AG04449 (cell line): ENCODE results near the gene RHBDL1.

Experiments used
- CTCF ChIA-PET: fragments of 350-600 bp; formaldehyde crosslinking; extraction: SDS; loops from one replicate; lab custom pipeline; 2021; ENCODE audit warnings: antibody characterized with exemption; lab: Yijun Ruan, JAX
- POLR2A ChIA-PET: fragments of 400-600, 350-600 bp; formaldehyde crosslinking; extraction: SDS; loops from one replicate; lab custom pipeline; 2020; ENCODE audit warnings: antibody characterized with exemption, inconsistent platforms; lab: Yijun Ruan, JAX
- DNase-seq: peaks from one replicate; pipeline ENCODE4 v3.0.0-alpha.2; 2010; ENCODE audit warnings: low read depth, low spot score
- H3K4me3 ChIP-seq: 2 replicates; pipeline ENCODE4 v1.5.1; 2011; ENCODE audit warnings: low read depth, mild to moderate bottlenecking, control low read depth, low read length
- TF ChIP-seq, protein P1 (sequence below): IDR thresholded peaks from one replicate; pipeline ENCODE4 v1.5.1; 2011; ENCODE audit warnings: mild to moderate bottlenecking, moderate library complexity, low read length, control low read depth, inconsistent platforms; ENCODE audit not compliant: insufficient read depth; ENCODE audit errors: missing control alignments

RHBDL1 gene

DNA sequence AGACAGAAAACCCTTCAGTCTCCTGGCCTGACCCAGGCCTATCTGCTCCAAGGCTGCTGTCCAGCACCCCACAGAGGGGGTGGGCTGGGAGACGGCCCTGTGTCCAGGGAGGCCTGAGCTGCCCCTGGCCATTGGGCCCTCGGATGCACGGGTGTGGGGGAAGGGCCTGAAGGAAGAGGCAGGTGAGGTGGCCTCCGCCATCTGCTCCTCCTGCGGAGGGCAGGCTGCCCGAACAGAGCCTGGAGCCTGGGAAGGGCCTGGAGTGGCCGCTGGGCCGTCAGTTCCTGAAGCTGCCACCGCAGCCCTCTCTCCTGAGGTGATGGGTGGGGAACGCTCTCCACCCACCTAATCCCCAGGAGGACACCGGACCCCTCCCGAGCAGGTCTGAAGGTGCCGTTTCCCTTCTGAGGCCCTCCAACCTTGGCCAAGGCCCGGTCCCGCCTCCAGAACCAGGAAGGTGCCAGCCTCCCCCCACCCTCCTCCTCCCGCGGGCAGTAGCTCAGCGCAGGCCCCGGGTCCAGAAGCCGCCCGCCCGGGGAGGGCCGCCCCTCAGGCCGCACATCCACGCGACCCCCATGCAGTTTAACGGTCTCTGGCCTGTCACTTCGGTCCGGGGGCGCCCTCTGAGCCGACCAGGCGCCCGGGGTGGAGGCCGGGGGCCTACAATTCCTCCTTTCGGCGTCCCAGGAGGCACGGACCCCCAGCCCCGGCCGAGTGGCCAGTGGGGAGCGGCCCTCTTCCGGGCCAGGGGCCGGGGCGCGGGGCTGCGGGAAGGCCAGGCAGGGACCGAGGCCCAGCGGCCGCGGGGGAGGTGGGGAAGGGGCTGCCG lies 29.3 kb downstream of the RHBDL1 start:
- POLR2A ChIA-PET: no interaction called here
- no peak overlapping the region for H3K4me3 ChIP-seq

DNA sequence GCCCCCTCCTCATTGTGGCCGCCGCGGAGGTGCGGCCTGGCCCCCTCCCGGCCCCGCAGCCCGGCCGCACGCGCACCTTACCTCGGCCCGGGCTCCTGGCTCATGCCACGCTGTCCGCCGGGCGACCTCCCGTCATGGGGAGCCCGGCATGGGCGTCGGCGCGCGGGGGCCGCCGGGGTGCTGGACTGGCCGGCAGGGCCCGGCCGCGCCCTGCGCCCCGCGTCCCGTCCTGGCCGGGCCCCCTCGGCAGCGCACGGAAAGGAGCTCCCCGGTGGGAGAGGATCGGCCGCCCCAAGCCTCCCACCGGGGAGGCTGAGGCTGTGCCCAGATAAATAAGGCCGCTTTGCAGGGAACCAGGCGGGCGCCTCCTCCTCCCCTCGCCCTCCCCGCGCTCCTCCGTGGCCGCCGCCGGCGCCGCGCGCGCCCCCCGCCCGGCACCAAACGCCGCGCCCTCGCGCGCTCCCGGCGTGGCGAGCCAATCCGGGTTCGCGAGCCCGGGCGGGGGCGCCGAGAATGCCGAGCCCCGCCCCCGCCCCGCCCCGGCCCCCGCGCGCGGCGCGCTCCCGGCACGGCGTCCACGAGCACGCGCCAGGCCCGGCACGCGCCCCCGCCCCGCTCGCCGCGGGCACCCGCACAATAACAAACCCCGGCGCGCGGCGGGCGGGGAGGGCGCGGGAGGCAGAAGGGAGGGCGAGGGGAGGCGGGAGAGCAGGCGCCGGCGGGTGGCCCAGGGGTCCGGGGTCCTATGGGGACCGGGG lies 30.1 kb downstream of the RHBDL1 start, which contains the start of gene FBXL16:
Gene FBXL16 (minus strand): TSS at position 371 of the 758 bp plus-strand sequence. CDS start 8,396 bp downstream, outside the sequence.
- ChIA-PET POLR2A (no interaction called here), CTCF (no interaction called here)
- DNase-seq: no peak
- TF ChIP-seq, protein P1, sequence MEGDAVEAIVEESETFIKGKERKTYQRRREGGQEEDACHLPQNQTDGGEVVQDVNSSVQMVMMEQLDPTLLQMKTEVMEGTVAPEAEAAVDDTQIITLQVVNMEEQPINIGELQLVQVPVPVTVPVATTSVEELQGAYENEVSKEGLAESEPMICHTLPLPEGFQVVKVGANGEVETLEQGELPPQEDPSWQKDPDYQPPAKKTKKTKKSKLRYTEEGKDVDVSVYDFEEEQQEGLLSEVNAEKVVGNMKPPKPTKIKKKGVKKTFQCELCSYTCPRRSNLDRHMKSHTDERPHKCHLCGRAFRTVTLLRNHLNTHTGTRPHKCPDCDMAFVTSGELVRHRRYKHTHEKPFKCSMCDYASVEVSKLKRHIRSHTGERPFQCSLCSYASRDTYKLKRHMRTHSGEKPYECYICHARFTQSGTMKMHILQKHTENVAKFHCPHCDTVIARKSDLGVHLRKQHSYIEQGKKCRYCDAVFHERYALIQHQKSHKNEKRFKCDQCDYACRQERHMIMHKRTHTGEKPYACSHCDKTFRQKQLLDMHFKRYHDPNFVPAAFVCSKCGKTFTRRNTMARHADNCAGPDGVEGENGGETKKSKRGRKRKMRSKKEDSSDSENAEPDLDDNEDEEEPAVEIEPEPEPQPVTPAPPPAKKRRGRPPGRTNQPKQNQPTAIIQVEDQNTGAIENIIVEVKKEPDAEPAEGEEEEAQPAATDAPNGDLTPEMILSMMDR: no peak
- H3K4me3 ChIP-seq: peak within 1 kb of the TSS; percentile 12; the same call in 1 of the 2 replicates

More for the DNA sequence above, 29.3 kb downstream of the RHBDL1 start:
- no peak for DNase-seq
- TF ChIP-seq, protein P1: no peak
- CTCF ChIA-PET: interaction anchor here (1.0 to 6.6 kb wide), 2 partner anchors 7 to 36 kb away, joined by 3 to 53 read pairs; partner anchors contain the start of gene CIAO3

DNA sequence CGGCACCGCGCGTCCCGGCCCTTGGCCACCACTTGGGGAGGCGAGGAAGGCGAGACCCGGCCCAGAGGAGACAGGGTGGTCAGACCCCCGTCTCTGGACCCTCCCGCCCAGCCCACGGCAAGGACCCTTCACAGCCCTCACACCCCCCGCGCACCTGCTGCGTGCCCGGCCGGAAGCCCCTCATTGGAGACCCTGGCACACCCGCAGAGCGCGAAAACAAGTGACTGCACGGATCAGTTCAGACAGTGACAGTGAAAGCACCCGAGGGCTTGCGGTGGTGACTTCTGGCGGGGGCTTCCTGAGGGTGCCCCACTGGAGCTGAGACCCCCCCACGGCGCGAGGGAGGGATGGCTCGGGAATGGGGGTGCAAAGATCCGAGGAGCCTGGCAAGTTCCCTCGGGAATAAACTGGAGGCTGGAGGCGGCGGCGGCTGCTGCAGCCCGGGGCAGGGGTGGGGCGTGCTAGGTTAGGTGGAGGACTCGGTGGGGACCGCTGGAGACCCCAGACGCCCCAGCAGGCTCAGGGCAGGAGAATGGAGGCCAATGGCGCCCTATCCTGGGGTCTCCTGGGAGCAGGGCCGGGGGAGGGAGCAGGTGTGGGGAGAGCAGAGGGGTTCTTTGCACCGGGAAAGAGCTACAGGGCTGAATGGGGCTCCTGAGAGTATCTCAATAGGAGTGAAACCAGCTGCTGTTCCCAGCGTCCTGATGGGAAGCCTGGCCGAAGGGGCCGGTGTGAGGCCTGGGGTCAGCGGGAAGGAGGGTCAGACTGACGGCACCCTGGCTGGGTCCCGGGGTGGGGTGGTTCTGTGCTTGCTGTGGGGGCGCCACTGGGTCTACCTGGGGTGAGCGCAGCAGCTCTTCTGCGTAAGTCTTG lies 31.0 kb downstream of the RHBDL1 start:
- DNase-seq: no peak
- POLR2A ChIA-PET: interaction anchor here (1.2 kb wide), 1 partner anchor 16 kb away, joined by 3 read pairs; the partner anchor contains the start of gene WDR24
- TF ChIP-seq, protein P1: no peak
- no peak overlapping the region for H3K4me3 ChIP-seq
- CTCF ChIA-PET: interaction anchor here (1.0 to 2.0 kb wide), 4 partner anchors 9 to 397 kb away, joined by 3 to 9 read pairs (median 4); no protein-coding TSS in a partner anchor

DNA sequence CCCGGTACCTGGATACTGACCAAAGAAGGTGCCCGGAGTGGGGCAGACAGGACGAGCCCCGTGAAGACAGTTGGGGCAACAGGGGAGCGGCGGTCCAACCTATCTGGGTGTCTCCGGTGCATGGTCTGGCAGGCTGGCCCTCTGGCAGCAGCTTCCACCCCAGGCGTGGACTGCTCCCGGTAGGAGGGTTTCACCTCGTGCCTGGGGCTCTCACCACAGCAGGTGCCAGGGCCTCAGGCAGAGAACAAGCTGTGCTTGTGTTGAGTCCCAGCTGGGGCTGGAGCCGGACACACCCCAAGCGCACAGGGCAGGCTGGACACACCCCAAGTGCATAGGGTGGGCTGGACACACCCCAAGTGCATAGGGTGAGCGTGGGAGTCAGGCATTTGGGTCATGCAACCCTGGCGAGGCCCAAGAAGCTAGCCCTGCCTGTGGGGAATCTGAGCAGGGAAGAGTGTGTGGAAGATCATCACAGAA lies 31.6 kb downstream of the RHBDL1 start:
- DNase-seq: no peak
- ChIA-PET CTCF (interaction anchor here (1.0 to 2.0 kb wide), 5 partner anchors 9 to 396 kb away, joined by 3 to 9 read pairs (median 3); no protein-coding TSS in a partner anchor), POLR2A (interaction anchor here (1.2 kb wide), 1 partner anchor 17 kb away, joined by 3 read pairs; the partner anchor contains the start of gene WDR24)
- TF ChIP-seq, protein P1: no peak
- H3K4me3 ChIP-seq: no peak overlapping the region

DNA sequence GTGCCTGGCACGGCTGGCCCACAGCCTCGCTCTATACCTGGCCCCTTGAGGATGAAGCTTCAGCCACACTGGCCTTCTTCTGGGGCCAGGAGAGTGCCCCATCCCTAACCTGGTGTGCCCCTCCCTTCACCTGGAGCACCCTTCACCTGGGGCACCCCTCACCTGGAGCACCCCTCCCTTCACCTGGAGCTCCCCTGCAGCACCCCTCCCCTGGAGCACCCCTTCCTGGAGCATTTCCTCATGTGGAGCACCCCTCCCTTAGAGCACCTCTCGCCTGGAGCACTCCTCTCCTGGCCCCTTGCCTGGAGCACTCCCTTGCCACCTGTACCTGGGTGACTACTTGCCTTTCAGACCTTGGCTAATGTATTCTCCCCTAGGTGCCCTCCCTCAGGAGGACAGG lies 32.5 kb downstream of the RHBDL1 start:
- CTCF ChIA-PET: interaction anchor here (1.2 to 10.1 kb wide), 4 partner anchors 8 to 395 kb away, joined by 3 to 210 read pairs (median 6); partner anchors contain the start of genes CHTF18 and RPUSD1
- POLR2A ChIA-PET: interaction anchor here (1.2 kb wide), 1 partner anchor 18 kb away, joined by 3 read pairs; the partner anchor contains the start of gene WDR24
- DNase-seq: no peak
- TF ChIP-seq, protein P1: no peak
- H3K4me3 ChIP-seq: no peak overlapping the region
